PC-9 (cell line): Measurements from ENCODE around the gene NDUFV3.

Source experiments
- EZH2 ChIP-seq: fragments of 200-600 bp; sonication (generic); IDR thresholded peaks from 2 replicates; pipeline ENCODE4 v1.8.0; 2017; ENCODE audit warnings: antibody characterized with exemption, low read depth
- TF ChIP-seq, protein P1 (sequence below): fragments of 200-600 bp; sonication (generic); conservative IDR thresholded peaks from 2 replicates; pipeline ENCODE4 v1.6.1; 2017; ENCODE audit warnings: mixed run types, antibody characterized with exemption, mild to moderate bottlenecking, moderate library complexity

DNA sequence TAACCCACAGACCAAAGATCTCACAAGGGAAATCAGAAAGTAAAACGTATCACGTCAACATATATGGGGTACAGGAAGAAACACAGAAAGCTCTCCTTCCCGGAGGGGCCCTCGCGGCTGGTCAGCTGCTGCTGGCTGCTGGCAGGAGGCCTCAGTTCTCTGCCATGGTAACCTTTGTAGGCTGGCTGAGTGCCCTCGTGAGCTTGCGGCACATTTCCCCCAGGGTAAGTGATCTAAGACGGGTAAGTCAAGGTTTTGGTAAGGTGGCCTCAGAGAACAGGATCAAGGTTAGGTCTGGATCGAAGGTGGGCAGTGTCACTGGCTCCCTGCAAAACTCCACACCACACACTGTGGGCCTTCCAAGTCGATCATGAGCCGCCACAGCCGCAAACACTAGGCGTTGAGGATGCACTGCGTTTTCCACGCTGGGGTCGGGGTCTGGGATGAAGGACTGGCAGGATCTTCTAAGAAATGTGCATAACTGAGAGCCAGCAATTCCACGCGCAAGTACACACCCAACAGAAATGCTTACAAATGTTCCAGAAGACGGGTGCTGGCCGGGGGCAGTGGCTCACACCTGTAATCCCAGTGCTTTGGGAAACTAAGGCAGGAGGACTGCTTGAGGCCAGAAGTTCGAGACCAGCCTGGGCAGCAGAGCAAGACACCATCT lies 47.7 kb upstream of the NDUFV3 start:
- TF ChIP-seq, protein P1, sequence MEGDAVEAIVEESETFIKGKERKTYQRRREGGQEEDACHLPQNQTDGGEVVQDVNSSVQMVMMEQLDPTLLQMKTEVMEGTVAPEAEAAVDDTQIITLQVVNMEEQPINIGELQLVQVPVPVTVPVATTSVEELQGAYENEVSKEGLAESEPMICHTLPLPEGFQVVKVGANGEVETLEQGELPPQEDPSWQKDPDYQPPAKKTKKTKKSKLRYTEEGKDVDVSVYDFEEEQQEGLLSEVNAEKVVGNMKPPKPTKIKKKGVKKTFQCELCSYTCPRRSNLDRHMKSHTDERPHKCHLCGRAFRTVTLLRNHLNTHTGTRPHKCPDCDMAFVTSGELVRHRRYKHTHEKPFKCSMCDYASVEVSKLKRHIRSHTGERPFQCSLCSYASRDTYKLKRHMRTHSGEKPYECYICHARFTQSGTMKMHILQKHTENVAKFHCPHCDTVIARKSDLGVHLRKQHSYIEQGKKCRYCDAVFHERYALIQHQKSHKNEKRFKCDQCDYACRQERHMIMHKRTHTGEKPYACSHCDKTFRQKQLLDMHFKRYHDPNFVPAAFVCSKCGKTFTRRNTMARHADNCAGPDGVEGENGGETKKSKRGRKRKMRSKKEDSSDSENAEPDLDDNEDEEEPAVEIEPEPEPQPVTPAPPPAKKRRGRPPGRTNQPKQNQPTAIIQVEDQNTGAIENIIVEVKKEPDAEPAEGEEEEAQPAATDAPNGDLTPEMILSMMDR = no peak
- TF ChIP-seq EZH2 = no peak
